Measurements from ENCODE around the gene RNPEP. TPM values are rescaled to one million over a fixed set of nuclear protein-coding genes. Genes with fewer than 3 reads are reported as not detected.

Gene RNPEP
- polyA plus RNA-seq, 3 donors = 108 to 153 (median 127) TPM

- Histone ChIP-seq H3K4me2 (replicated peaks; ENCODE audit: extremely low read depth, low read length, poor library complexity, severe bottlenecking) (no peak overlapping the region), H3K4me1 (ENCODE audit: control insufficient read depth in 1 of 2, insufficient read depth in 2 of 2, low read length in 2 of 2) (peaks cover 0 to 11% of the 10 kb centered on the region in 2 donors), H3K9me3 (replicated peaks in 1 of 2; ENCODE audit: control insufficient read depth in 1 of 2, insufficient read depth in 1 of 2, low read length in 2 of 2) (peaks cover 0 to 8% of the 10 kb centered on the region in 2 donors), H3K27me3 (ENCODE audit: control insufficient read depth in 2 of 2, insufficient read depth in 2 of 2, low read length in 2 of 2) (peaks cover 31 to 41% of the 10 kb centered on the region in 2 donors), H3K36me3 (replicated peaks in 1 of 2; ENCODE audit: control insufficient read depth in 1 of 2, insufficient read depth in 2 of 2, low read length in 2 of 2) (no peaks in the 10 kb centered on the region), H3K9ac (ENCODE audit: insufficient read depth, low read length, poor library complexity, severe bottlenecking) (no peak overlapping the region), H4K20me1 (ENCODE audit: insufficient read depth, low read length) (no peaks in the 10 kb centered on the region), H3K4me3 (replicated peaks in 1 of 3; ENCODE audit: low read depth in 2 of 3, low read length in 3 of 3) (no peak overlapping the region), H3K27ac (ENCODE audit: low read depth in 1 of 2, low read length in 2 of 2) (no peak overlapping the region), H3K79me2 (ENCODE audit: insufficient read depth, low read length) (no peaks in the 10 kb centered on the region), H2AFZ (ENCODE audit: insufficient read depth, low read depth, low read length, poor library complexity, severe bottlenecking) (no peak overlapping the region)
- Mint-ChIP-seq H3K36me3 (no peaks in the 10 kb centered on the region), H3K27me3 (ENCODE audit: low read depth in 3 of 3) (peaks cover 35 to 42% (median 41%) of the 10 kb centered on the region in 3 donors), H3K27ac (no peak overlapping the region), H3K9me3 (peaks cover 0 to 17% (median 2%) of the 10 kb centered on the region in 7 donors), H3K4me1 (peaks cover 17% of the 10 kb centered on the region), H3K4me3 (no peak overlapping the region)
- no peak for DNase-seq
- TF ChIP-seq CTCF (IDR thresholded peaks at IDR 0.05) = no peak
- intact Hi-C loops (cut with micrococcal nuclease) = no loop called here
These were observed 33.0 kb upstream of the RNPEP start for GRCh38 chr1:201949491-201949890.

- Histone ChIP-seq H3K4me3 (replicated peaks in 1 of 3; ENCODE audit: low read depth in 2 of 3, low read length in 3 of 3) (peak overlapping the region; percentile 68 to 93 (median 73)), H3K4me1 (ENCODE audit: control insufficient read depth in 1 of 2, insufficient read depth in 2 of 2, low read length in 2 of 2) (peaks cover 11 to 14% of the 10 kb centered on the region in 2 donors), H4K20me1 (ENCODE audit: insufficient read depth, low read length) (no peaks in the 10 kb centered on the region), H3K4me2 (replicated peaks; ENCODE audit: extremely low read depth, low read length, poor library complexity, severe bottlenecking) (peak overlapping the region; percentile 87), H3K9me3 (replicated peaks in 1 of 2; ENCODE audit: control insufficient read depth in 1 of 2, insufficient read depth in 1 of 2, low read length in 2 of 2) (no peaks in the 10 kb centered on the region), H3K9ac (ENCODE audit: insufficient read depth, low read length, poor library complexity, severe bottlenecking) (peak overlapping the region; percentile 91), H3K36me3 (replicated peaks in 1 of 2; ENCODE audit: control insufficient read depth in 1 of 2, insufficient read depth in 2 of 2, low read length in 2 of 2) (peaks cover 17 to 24% of the 10 kb centered on the region in 2 donors), H3K79me2 (ENCODE audit: insufficient read depth, low read length) (peaks cover 30% of the 10 kb centered on the region), H2AFZ (ENCODE audit: insufficient read depth, low read depth, low read length, poor library complexity, severe bottlenecking) (peak overlapping the region; percentile 85), H3K27me3 (ENCODE audit: control insufficient read depth in 2 of 2, insufficient read depth in 2 of 2, low read length in 2 of 2) (no peaks in the 10 kb centered on the region), H3K27ac (ENCODE audit: low read depth in 1 of 2, low read length in 2 of 2) (peak overlapping the region; percentile 73 to 97)
- intact Hi-C loops (cut with micrococcal nuclease) = loop anchor here in 1 of 2 donors (2.0 to 5.0 kb wide), 2 partner anchors 76 to 127 kb away; partner anchors contain the start of gene IPO9
- Mint-ChIP-seq H3K36me3 (peaks cover 19 to 22% of the 10 kb centered on the region in 2 donors), H3K4me3 (peak overlapping the region; percentile 94 to 99), H3K4me1 (peaks cover 15% of the 10 kb centered on the region), H3K27ac (peak overlapping the region; percentile 97 to 99 (median 98)), H3K9me3 (peaks cover 0 to 4% (median 0%) of the 10 kb centered on the region in 7 donors), H3K27me3 (ENCODE audit: low read depth in 3 of 3) (peaks cover 0 to 2% (median 0%) of the 10 kb centered on the region in 3 donors)
- DNase-seq = no peak
- TF ChIP-seq CTCF (IDR thresholded peaks at IDR 0.05) = no peak
- WGBS (ENCODE audit: insufficient coverage) = 51% methylated on average over 17 of the region's 24 CpGs
These were observed 28.0 kb upstream of the RNPEP start for GRCh38 chr1:201954263-201955008.

All from CD14-positive monocyte (primary cell).